Kidney epithelial cell (primary cell): ENCODE data around the gene USP34. TPM values are rescaled to one million over a fixed set of nuclear protein-coding genes. Genes with fewer than 3 reads are reported as not detected.
"Not testable (repeated sequence)": the region's sequence is repeated elsewhere in the genome, so short reads cannot be mapped to it uniquely, and the experiment has no call there.

ENCODE experiments used
- DNase-seq: peaks from one replicate; pipeline ENCODE4 v3.0.0-alpha.2; 2010; ENCODE audit warnings: low read depth
- H3K27me3 ChIP-seq: 2 replicates; pipeline ENCODE4 v1.6.0; 2011; ENCODE audit warnings: low read length; ENCODE audit not compliant: control insufficient read depth, insufficient read depth
- H3K36me3 ChIP-seq: 2 replicates; pipeline ENCODE4 v1.5.1; 2011; ENCODE audit warnings: low read length; ENCODE audit not compliant: control insufficient read depth, insufficient read depth
- H3K4me3 ChIP-seq: 2 replicates; pipeline ENCODE4 v1.5.1; 2011; ENCODE audit warnings: low read depth, mild to moderate bottlenecking, control low read depth, low read length
- total RNA-seq: library from RNA; depleted of rRNA; stranded (reverse); fragments of >200 nt; gene quantifications from 2 replicates; pipeline ENCODE4 v1.2.3, GENCODE V29; 2015
- TF ChIP-seq, protein P1 (sequence below): IDR thresholded peaks from 2 replicates; pipeline ENCODE4 v1.5.1; 2011; ENCODE audit warnings: mild to moderate bottlenecking, moderate library complexity, low read length, control low read depth, inconsistent platforms; ENCODE audit not compliant: insufficient read depth, poor library complexity, severe bottlenecking

USP34 gene
- total RNA-seq, 1 donor from 2014 or later, result 90.0 TPM

DNA sequence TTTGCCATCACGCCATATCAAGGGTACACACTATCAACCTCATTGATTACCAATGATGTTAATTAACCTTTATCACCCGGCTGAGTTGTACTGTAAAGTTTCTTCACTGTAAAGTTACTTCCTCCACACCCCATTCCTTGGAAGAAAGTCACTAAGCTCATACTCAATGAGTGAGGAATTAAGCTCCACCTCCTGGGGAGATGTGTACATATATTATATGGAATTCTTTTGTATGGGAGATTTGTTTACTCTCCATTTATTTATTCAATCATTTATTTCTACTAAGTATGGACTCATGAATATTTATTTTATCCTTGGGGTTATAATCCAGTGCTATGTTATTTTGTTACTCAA, 252.1 kb downstream of the USP34 start:
- peaks cover 2% of the 10 kb centered on the region for H3K36me3 ChIP-seq

DNA sequence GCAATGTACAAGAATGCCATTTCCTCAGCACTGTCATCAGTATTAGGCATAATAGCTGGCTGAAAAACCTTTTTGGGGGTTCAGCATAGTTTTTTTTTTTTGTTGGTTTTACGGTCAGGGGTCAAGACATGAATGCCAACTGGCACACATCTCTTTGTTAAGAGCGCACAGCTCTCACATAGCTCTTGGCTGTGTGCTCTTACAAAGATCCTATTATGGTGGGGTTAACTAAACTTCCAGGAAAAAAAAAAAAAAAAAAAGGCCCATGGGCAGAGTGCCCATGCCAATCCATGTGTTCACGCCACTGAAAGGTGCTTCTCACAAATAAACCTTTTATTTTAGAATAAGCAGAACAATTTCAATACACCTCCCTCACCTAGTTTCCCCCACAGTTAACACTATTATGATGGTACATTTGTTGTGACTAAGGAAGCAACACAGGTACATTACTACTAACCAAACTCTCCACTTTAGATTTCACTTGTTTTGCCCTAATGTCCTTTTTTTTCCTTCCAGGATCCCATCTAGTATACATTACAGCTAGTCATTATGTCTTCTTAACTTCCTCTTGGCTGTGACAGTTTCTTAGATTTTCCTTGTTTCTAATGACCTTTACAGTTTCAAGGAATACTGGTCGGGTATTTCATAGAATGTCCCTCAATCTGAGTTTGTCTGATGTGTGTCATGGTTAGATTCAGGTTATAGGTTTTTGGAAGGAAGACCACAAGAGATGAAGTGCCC, 252.6 kb downstream of the USP34 start:
- TF ChIP-seq, protein P1, sequence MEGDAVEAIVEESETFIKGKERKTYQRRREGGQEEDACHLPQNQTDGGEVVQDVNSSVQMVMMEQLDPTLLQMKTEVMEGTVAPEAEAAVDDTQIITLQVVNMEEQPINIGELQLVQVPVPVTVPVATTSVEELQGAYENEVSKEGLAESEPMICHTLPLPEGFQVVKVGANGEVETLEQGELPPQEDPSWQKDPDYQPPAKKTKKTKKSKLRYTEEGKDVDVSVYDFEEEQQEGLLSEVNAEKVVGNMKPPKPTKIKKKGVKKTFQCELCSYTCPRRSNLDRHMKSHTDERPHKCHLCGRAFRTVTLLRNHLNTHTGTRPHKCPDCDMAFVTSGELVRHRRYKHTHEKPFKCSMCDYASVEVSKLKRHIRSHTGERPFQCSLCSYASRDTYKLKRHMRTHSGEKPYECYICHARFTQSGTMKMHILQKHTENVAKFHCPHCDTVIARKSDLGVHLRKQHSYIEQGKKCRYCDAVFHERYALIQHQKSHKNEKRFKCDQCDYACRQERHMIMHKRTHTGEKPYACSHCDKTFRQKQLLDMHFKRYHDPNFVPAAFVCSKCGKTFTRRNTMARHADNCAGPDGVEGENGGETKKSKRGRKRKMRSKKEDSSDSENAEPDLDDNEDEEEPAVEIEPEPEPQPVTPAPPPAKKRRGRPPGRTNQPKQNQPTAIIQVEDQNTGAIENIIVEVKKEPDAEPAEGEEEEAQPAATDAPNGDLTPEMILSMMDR, result no peak
- H3K36me3 ChIP-seq, result peaks cover 2% of the 10 kb centered on the region

More for the DNA sequence above, 252.1 kb downstream of the USP34 start:
- Histone ChIP-seq H3K4me3 (no peak overlapping the region), H3K27me3 (no peaks in the 10 kb centered on the region)
- TF ChIP-seq, protein P1, result no peak
- DNase-seq, result no peak

DNA sequence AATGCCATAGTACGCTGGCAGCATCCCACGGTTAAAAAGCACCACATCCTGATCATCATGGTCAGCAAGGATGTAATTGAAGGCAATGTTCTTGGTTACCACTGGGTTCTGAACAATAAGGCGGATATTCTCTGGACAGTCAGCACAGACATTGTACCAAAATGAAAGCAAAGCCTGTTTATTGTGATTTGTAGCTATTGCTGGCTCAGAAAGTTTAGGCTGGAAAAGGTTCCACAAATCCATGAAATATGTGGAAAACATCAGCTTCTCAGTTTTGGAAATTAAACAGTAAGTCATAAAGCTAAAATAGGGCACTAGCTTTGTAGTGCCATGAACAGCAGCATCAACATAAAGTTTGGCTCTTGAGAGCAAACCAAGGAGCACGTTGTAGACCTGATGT, 256.7 kb downstream of the USP34 start:
- Histone ChIP-seq H3K4me3 (no peak overlapping the region), H3K27me3 (no peaks in the 10 kb centered on the region), H3K36me3 (peaks cover 2% of the 10 kb centered on the region)
- TF ChIP-seq, protein P1, result no peak
- no peak for DNase-seq

More for the DNA sequence above, 252.6 kb downstream of the USP34 start:
- H3K27me3 ChIP-seq, result no peaks in the 10 kb centered on the region
- no peak overlapping the region for H3K4me3 ChIP-seq
- DNase-seq, result no peak

DNA sequence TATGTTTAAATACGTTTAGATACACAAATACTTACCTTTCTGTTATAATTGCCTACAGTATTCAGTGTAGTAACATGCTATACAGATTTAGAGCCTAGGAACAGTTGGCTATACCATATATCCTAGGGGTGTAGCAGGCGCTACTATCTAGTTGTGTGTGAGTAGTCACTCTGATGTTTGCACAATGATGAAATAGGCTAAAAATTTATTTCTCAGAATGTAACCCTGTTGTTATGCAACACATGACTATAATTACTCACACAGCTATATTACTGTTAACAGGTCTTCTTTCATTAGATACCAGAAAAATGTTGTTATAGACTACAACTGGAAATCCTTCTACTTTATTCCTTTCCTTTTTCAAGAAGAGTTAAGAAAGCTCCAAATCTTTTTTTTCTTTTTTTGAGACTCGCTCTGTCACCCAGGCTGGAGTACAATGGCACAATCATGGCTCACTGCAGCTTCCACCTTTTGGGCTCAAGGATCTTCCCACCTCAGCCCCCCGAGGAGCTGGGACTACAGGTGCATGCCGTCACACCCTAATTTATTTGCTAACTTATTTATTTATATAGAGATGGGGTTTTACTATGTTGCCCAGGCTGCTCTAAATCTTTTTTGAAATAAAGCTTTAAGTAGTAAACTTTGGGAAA, 260.4 kb downstream of the USP34 start:
- no peak for DNase-seq
- TF ChIP-seq, protein P1, result no peak
- no peak overlapping the region for H3K4me3 ChIP-seq
- H3K27me3 ChIP-seq, result no peaks in the 10 kb centered on the region
- peaks cover 2% of the 10 kb centered on the region for H3K36me3 ChIP-seq

DNA sequence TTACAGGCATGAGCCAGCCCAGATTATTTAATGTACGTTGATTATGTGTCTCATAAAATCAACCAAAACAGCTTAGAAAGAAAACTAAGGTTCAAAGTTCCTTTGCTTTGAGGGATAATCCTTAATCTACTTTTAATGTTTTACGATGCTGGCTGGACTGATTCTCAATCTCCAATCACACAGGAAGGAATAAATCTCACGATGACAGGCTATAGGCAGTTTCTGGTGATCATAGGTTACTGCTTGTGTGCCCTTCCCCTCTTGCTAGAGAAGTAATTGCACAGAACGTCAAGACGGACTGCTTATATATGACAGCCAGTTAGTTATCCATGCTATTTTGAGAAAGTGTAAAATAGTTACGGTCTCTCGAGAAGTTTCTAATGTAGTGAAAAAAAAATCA, 265.8 kb downstream of the USP34 start:
- peaks cover 1% of the 10 kb centered on the region for H3K36me3 ChIP-seq
- DNase-seq, result no peak
- TF ChIP-seq, protein P1, result no peak
- H3K27me3 ChIP-seq, result no peaks in the 10 kb centered on the region
- H3K4me3 ChIP-seq, result no peak overlapping the region

DNA sequence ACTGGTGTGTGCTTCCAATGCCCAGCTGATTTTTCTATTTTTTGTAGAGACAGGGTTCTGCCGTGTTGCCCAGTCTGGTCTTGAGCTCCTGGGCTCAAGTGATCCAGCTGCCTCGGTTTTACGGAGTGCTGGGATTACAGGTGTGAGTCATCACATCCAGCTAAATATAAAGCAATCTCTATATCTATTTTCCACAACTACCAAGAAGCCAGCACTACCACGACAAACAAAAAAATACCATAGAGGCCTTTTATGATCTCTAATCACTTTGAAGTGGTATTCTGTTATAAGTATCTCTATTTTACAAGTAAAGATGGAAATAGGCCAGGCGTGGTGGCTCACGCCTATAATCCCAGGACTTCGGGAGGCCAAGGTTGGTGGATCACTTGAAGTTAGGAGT, 274.2 kb downstream of the USP34 start:
- DNase-seq, result no peak
- no peaks in the 10 kb centered on the region for H3K27me3 ChIP-seq
- TF ChIP-seq, protein P1, result no peak
- H3K4me3 ChIP-seq, result no peak overlapping the region
- no peaks in the 10 kb centered on the region for H3K36me3 ChIP-seq

DNA sequence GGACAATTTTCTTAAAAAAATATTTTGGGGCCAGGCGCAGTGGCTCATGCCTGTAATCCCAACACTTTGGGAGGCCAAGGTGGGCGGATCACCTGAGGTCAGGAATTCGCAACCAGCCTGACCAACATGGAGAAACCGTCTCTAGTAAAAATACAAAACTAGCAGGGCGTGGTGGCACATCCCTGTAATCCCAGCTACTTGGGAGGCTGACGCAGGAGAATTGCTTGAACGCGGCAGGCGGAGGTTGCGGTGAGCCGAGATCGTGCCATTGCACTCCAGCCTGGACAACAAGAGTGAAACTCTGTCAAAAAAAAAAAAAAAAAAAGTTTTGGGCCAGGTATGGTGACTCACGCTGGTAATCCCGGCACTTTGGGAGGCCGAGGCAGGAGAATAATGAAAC, 276.2 kb downstream of the USP34 start:
- not testable (repeated sequence) for H3K27me3 ChIP-seq, H3K36me3 ChIP-seq, DNase-seq, H3K4me3 ChIP-seq
